GM12878 (cell line): ENCODE results near the gene GPR176. TPM values are rescaled to one million over a fixed set of nuclear protein-coding genes. Genes with fewer than 3 reads are reported as not detected.
A peak's percentile ranks its signal among the peaks of the same experiment; 100 is the strongest.

Source experiments
- ATAC-seq: fragments of 200-7000 bp; cut with Tn5 transposase; 3 replicates; pipeline ENCODE4 v1.9.1; 2020; ENCODE audit warnings: mild to moderate bottlenecking, moderate library complexity
- BruUV-seq: library from RNA; stranded (reverse); fragments of 400-500 nt; replicated peaks from 2 replicates; lab custom pipeline; 2021; lab: Mats Ljungman, UMichigan
- CTCF ChIA-PET: fragments of 300-600 bp; sonication (Branson Sonifier 250); formaldehyde crosslinking; extraction: SDS; loops from one replicate; lab custom pipeline; 2021; ENCODE audit warnings: inconsistent platforms; lab: Yijun Ruan, JAX
- POLR2A ChIA-PET: fragments of 350-600 bp; formaldehyde crosslinking; extraction: SDS; loops from one replicate; lab custom pipeline; 2021; ENCODE audit warnings: inconsistent platforms; lab: Charles Lee
- RAD21 ChIA-PET: fragments of 300-600 bp; sonication (Branson Sonifier 250); formaldehyde crosslinking; loops from one replicate; lab custom pipeline; 2023; ENCODE audit warnings: antibody characterized with exemption; ENCODE audit not compliant: unreplicated experiment; lab: Charles Lee
- SMC1A ChIA-PET: fragments of 300-600 bp; sonication (Branson Sonifier 250); formaldehyde crosslinking; loops from one replicate; lab custom pipeline; 2023; ENCODE audit not compliant: unreplicated experiment, uncharacterized antibody; lab: Charles Lee
- DNase-seq: peaks from one replicate; pipeline ENCODE4 v3.0.0-alpha.2; 2011; ENCODE audit warnings: low read depth, low spot score
- FAIRE-seq: peaks from 3 replicates; lab custom pipeline; 2011; peaks lifted over from hg19 to GRCh38; lab: Jason Lieb, UNC
- H2AFZ ChIP-seq: 2 replicates; pipeline ENCODE4 v1.6.0; 2011; ENCODE audit warnings: low read depth, low read length, control low read depth; ENCODE audit not compliant: control insufficient read depth
- H3K27ac ChIP-seq: 2 replicates; pipeline ENCODE4 v1.5.1; 2011; ENCODE audit warnings: control low read depth; ENCODE audit not compliant: control insufficient read depth, insufficient read depth
- H3K27me3 ChIP-seq, 2 experiments: replicated peaks in 1 of 2; 2 replicates each; pipeline versions ENCODE4 v1.6.0 to v1.6.1; 2011; ENCODE audit warnings: low read length in 1 of 2; ENCODE audit not compliant: control insufficient read depth in 2 of 2, insufficient read depth in 2 of 2
- H3K36me3 ChIP-seq, 2 experiments: 2 replicates each; pipeline ENCODE4 v1.5.1; 2011; ENCODE audit warnings: low read length in 1 of 2; ENCODE audit not compliant: control insufficient read depth in 2 of 2, insufficient read depth in 2 of 2
- H3K4me1 ChIP-seq: 2 replicates; pipeline ENCODE4 v1.6.1; 2011; ENCODE audit warnings: mild to moderate bottlenecking, low read length, moderate library complexity, mixed read lengths; ENCODE audit not compliant: control insufficient read depth, insufficient read depth
- H3K4me2 ChIP-seq: 2 replicates; pipeline ENCODE4 v1.6.0; 2011; ENCODE audit warnings: control low read depth; ENCODE audit not compliant: control insufficient read depth, insufficient read depth
- H3K4me3 ChIP-seq: fragments of 200-600 bp; sonication (generic); 2 replicates; pipeline ENCODE4 v1.5.1; 2016
- H3K79me2 ChIP-seq: 2 replicates; pipeline ENCODE4 v1.6.0; 2011; ENCODE audit warnings: low read length; ENCODE audit not compliant: control insufficient read depth, insufficient read depth
- H3K9ac ChIP-seq: 2 replicates; pipeline ENCODE4 v1.8.0; 2011; ENCODE audit warnings: low read length, control low read depth, mixed read lengths; ENCODE audit not compliant: control insufficient read depth, insufficient read depth
- H3K9me3 ChIP-seq: replicated peaks from 3 replicates; pipeline ENCODE4 v1.5.1; 2011; ENCODE audit warnings: mild to moderate bottlenecking, low read length; ENCODE audit not compliant: control insufficient read depth, insufficient read depth
- H4K20me1 ChIP-seq: 2 replicates; pipeline ENCODE4 v1.6.0; 2011; ENCODE audit not compliant: control insufficient read depth, insufficient read depth
- CHD2 ChIP-seq: IDR thresholded peaks from 2 replicates; pipeline ENCODE4 v1.6.1; 2011; ENCODE audit warnings: low read depth, low read length, improper control_type of control experiment, borderline replicate concordance
- CHD4 ChIP-seq: fragments of 200-600 bp; sonication (generic); IDR thresholded peaks from 2 replicates; pipeline ENCODE4 v1.6.1; 2016; ENCODE audit warnings: mild to moderate bottlenecking
- IRF3 ChIP-seq: fragments of 450-650 bp; IDR thresholded peaks from 2 replicates; pipeline ENCODE4 v1.6.1; 2014; ENCODE audit warnings: mild to moderate bottlenecking
- NR2C1 ChIP-seq: fragments of 450-650 bp; IDR thresholded peaks from 2 replicates; pipeline ENCODE4 v1.6.1; 2017; ENCODE audit warnings: antibody characterized with exemption, mild to moderate bottlenecking, moderate library complexity
- TCF12 ChIP-seq: IDR thresholded peaks from 2 replicates; pipeline ENCODE4 v1.6.1; 2011; ENCODE audit warnings: low read depth, mild to moderate bottlenecking, low read length
- YY1 ChIP-seq: IDR thresholded peaks from 2 replicates; pipeline ENCODE4 v1.6.1; 2011; ENCODE audit warnings: low read depth, mild to moderate bottlenecking, low read length
- ZBTB40 ChIP-seq: fragments of 450-650 bp; IDR thresholded peaks from 2 replicates; pipeline ENCODE4 v1.6.1; 2016; ENCODE audit warnings: mild to moderate bottlenecking, moderate library complexity, borderline replicate concordance
- ZNF274 ChIP-seq: IDR thresholded peaks from one replicate; pipeline ENCODE4 v1.8.0; 2011; ENCODE audit not compliant: insufficient read length, insufficient read depth
- ZNF622 ChIP-seq: fragments of 450-650 bp; IDR thresholded peaks from 2 replicates; pipeline ENCODE4 v1.6.1; 2017; ENCODE audit warnings: mild to moderate bottlenecking, inconsistent platforms
- ZNF687 ChIP-seq: fragments of 450-650 bp; IDR thresholded peaks from 2 replicates; pipeline ENCODE4 v1.6.1; 2017; ENCODE audit warnings: mild to moderate bottlenecking, moderate library complexity
- WGBS: methylation state at CpG from one replicate; pipeline ENCODE4 v1.1.6; 2016; ENCODE audit warnings: low lambda C conversion rate; ENCODE audit not compliant: insufficient replicate concordance, insufficient coverage; ENCODE audit errors: missing lambda C conversion rate; 5-methylcytosine and 5-hydroxymethylcytosine counted together
- in situ Hi-C: fragments of 300-500 bp; cut with MboI; formaldehyde crosslinking; loops from 9 replicates; pipeline ENCODE4 v1.14.3; 2018; ENCODE audit warnings: mixed read lengths
- intact Hi-C: fragments of 100-400 bp; cut with micrococcal nuclease; formaldehyde crosslinking; loops from one replicate; pipeline ENCODE4 v1.14.2; 2022; ENCODE audit not compliant: unreplicated experiment
- polyA plus RNA-seq, 11 experiments: library from polyadenylated mRNA; depleted of rRNA in 4 of 11; unstranded in 6 of 11; stranded (reverse) in 5 of 11; fragments of >200 nt; fragmentation: Nextera tagmentation in 4 of 11; fragmentation: Illumina TruSeq in 1 of 11; extraction: Ambion mirVana in 4 of 11; extraction: Trizol in 1 of 11; gene quantifications; 1 replicate in 1 of 11; 2 replicates in 10 of 11; pipeline versions ENCODE4 v1.2.1 to v1.2.3, GENCODE V29; 2011 to 2016; ENCODE audit warnings: inconsistent platforms in 2 of 11, missing spikeins in 2 of 11, low read depth in 1 of 11
- total RNA-seq, 4 experiments: library from RNA; depleted of rRNA in 3 of 4; stranded (reverse); fragments of >200 nt in 3 of 4; fragmentation: Illumina TruSeq in 1 of 4; extraction: Trizol in 1 of 4; gene quantifications; 2 replicates each; pipeline versions ENCODE4 v1.2.1 to v1.2.3, GENCODE V29; 2013 to 2021

GPR176 gene
- total and polyA plus RNA-seq, 10 of the 15 experiments (the other 5 are each of a cell fraction or from before 2014, with no cell fraction given) = 0.02 to 0.33 (median 0.16) TPM; not detected in 4

- TF ChIP-seq ZBTB40 = peak; percentile 38; the same call in 1 of the 2 replicates
These were observed 1.2 kb upstream of the GPR176 start (continued) for GRCh38 chr15:39921274-39921638.

GRCh38 chr15:39920510-39921273 lies 626 bp upstream of the GPR176 start:
- Histone ChIP-seq H3K4me1 (peaks cover 5% of the 10 kb centered on the region), H4K20me1 (no peaks in the 10 kb centered on the region), H3K4me3 (peak overlapping the region; percentile 73), H3K4me2 (peak overlapping the region; percentile 95), H3K36me3 (no peaks in the 10 kb centered on the region; a peak in 1 of 4 replicates), H3K27me3 (peaks cover 3 to 8% of the 10 kb centered on the region in 2 experiments; a peak in 3 of 4 replicates), H3K27ac (peak overlapping the region; percentile 39), H3K9me3 (no peaks in the 10 kb centered on the region; the same call in 2 of the 3 replicates), H3K79me2 (no peaks in the 10 kb centered on the region), H2AFZ (peak overlapping the region; percentile 95), H3K9ac (peak overlapping the region; percentile 73)
- 1% methylated on average over 55 of the region's 70 CpGs for WGBS
- ChIA-PET POLR2A (no interaction called here), RAD21 (interaction anchor here (1.1 kb wide), 1 partner anchor 32 kb away, joined by 3 read pairs; no protein-coding TSS in a partner anchor), CTCF (no interaction called here), SMC1A (interaction anchor here (8.7 kb wide), 1 partner anchor 14 kb away, joined by 65 read pairs; the partner anchor contains the start of gene EIF2AK4)
- DNase-seq = peak; percentile 38
- in situ Hi-C loops (no loop called here), intact Hi-C loops (no loop called here)
- BruUV-seq = no TSS peak
- FAIRE-seq = no peak
- ATAC-seq = peak; percentile 94
- TF ChIP-seq ZNF274 (no peak), IRF3 (no peak), CHD4 (no peak), ZNF622 (no peak), NR2C1 (no peak), CHD2 (no peak), ZNF687 (peak; percentile 90), TCF12 (no peak; the same call in 1 of the 2 replicates), YY1 (peak; percentile 96)
